Suprapubic skin (tissue), 3 donors: ENCODE results near the gene GKAP1.
"Not testable (repeated sequence)": the region's sequence is repeated elsewhere in the genome, so short reads cannot be mapped to it uniquely, and the experiment has no call there.

Source experiments
- POLR2A ChIP-seq, 2 donors: fragments of 450-650 bp; IDR thresholded peaks; one replicate each; pipeline ENCODE4 v1.6.1; 2017; ENCODE audit warnings: antibody characterized with exemption in 2 of 2, mild to moderate bottlenecking in 2 of 2, moderate library complexity in 2 of 2
- TF ChIP-seq, protein P1 (sequence below), 2 donors: fragments of 200-600 bp in 1 of 2; fragments of 450-650 bp in 1 of 2; sonication (generic) in 1 of 2; IDR thresholded peaks; one replicate each; pipeline ENCODE4 v1.5.1; 2016 to 2019; ENCODE audit warnings: antibody characterized with exemption in 2 of 2, mild to moderate bottlenecking in 1 of 2, moderate library complexity in 1 of 2

DNA sequence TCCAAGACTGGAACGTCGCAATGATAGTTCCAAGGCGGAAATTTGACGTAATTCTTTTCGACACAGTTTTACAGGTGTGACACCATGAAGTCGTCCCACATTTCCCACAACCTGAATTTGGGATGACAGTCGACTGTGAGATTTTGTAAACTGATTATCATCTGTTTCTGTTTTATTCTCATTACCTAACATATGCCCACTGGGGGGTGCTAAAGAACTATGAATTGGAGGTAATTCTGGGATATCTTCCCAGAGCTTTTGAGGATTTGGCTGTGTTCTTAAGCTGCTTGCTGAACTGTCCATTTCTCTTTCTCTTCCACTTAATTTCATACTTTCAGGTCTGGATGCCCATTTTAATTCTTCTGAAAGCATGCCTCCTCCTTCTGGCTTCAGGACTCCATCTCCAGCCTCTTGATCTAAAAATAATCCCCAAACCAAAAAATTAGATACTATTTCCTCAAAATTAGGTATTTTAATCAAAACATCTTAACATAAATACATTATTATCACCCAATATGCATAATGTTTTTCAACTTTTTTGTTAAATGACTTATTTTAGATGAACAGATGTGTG, 19.6 kb upstream of the GKAP1 start:
- TF ChIP-seq, protein P1, sequence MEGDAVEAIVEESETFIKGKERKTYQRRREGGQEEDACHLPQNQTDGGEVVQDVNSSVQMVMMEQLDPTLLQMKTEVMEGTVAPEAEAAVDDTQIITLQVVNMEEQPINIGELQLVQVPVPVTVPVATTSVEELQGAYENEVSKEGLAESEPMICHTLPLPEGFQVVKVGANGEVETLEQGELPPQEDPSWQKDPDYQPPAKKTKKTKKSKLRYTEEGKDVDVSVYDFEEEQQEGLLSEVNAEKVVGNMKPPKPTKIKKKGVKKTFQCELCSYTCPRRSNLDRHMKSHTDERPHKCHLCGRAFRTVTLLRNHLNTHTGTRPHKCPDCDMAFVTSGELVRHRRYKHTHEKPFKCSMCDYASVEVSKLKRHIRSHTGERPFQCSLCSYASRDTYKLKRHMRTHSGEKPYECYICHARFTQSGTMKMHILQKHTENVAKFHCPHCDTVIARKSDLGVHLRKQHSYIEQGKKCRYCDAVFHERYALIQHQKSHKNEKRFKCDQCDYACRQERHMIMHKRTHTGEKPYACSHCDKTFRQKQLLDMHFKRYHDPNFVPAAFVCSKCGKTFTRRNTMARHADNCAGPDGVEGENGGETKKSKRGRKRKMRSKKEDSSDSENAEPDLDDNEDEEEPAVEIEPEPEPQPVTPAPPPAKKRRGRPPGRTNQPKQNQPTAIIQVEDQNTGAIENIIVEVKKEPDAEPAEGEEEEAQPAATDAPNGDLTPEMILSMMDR (IDR thresholded peaks at IDR 0.05), result not testable (repeated sequence)
- not testable (repeated sequence) for TF ChIP-seq POLR2A (IDR thresholded peaks at IDR 0.05)
